ENCODE measurements around the gene NREP. TPM values are rescaled to one million over a fixed set of nuclear protein-coding genes. Genes with fewer than 3 reads are reported as not detected.

Gene NREP
- total RNA-seq, 1 experiment from 2014 or later, result 2.3 TPM

DNA sequence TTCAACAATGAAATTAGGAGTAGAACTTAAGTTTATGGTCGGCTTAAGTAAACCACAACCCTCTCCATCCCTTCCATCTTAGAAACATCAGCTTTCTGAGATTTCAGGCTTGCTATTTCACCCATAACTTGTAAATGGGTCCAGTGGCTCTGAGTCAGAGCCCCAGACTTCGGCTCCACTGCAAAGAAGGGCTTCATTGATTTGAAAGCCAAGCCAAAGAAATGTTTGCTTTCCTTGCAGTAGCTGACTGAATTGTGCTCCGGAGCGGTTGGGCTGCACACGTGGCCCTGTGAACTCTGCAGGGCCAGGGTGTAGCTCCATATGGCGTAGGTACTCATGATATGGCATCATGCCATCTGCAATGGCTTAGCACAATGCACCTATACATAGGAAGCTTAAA, 57.0 kb downstream of the NREP start:
- H3K9me3 Mint-ChIP-seq (ENCODE audit: unreplicated experiment), result no peaks in the 10 kb centered on the region
- POLR2A ChIA-PET, result no interaction called here
- H3K4me3 Mint-ChIP-seq (ENCODE audit: unreplicated experiment), result no peak overlapping the region
- TF ChIP-seq CTCF (IDR thresholded peaks at IDR 0.05; ENCODE audit: insufficient read depth in 1 of 2, low read depth in 1 of 2, low read length in 1 of 2, severe bottlenecking in 1 of 2, unreplicated experiment in 1 of 2), result no peak
- BruUV-seq (replicated peaks), result no TSS peak
- no peaks in the 10 kb centered on the region for H3K4me1 Mint-ChIP-seq (ENCODE audit: low read depth, unreplicated experiment)
- Histone ChIP-seq H3K4me1 (no peaks in the 10 kb centered on the region), H3K4me3 (ENCODE audit: low read depth, low read length) (no peak overlapping the region), H3K9me3 (no peaks in the 10 kb centered on the region), H3K27me3 (replicated peaks; ENCODE audit: control insufficient read depth, insufficient read depth, low read length) (no peaks in the 10 kb centered on the region), H3K36me3 (ENCODE audit: control insufficient read depth, insufficient read depth, low read length) (no peaks in the 10 kb centered on the region)
- CTCF ChIA-PET, result no interaction called here
- peaks cover 6% of the 10 kb centered on the region for H3K27me3 Mint-ChIP-seq (ENCODE audit: insufficient read depth, unreplicated experiment)
- no peak overlapping the region for H3K27ac Mint-ChIP-seq (ENCODE audit: unreplicated experiment)
- H3K36me3 Mint-ChIP-seq (ENCODE audit: insufficient read depth, unreplicated experiment), result no peaks in the 10 kb centered on the region
- no peak for DNase-seq
- intact Hi-C loops (cut with micrococcal nuclease; ENCODE audit: unreplicated experiment), result no loop called here

- Histone ChIP-seq H3K9me3 (no peaks in the 10 kb centered on the region), H3K4me1 (no peaks in the 10 kb centered on the region), H3K27me3 (replicated peaks; ENCODE audit: control insufficient read depth, insufficient read depth, low read length) (no peaks in the 10 kb centered on the region), H3K36me3 (ENCODE audit: control insufficient read depth, insufficient read depth, low read length) (no peaks in the 10 kb centered on the region), H3K4me3 (ENCODE audit: low read depth, low read length) (no peak overlapping the region)
- DNase-seq, result no peak
- H3K9me3 Mint-ChIP-seq (ENCODE audit: unreplicated experiment), result no peaks in the 10 kb centered on the region
- H3K36me3 Mint-ChIP-seq (ENCODE audit: insufficient read depth, unreplicated experiment), result no peaks in the 10 kb centered on the region
- no peak overlapping the region for H3K4me3 Mint-ChIP-seq (ENCODE audit: unreplicated experiment)
- H3K4me1 Mint-ChIP-seq (ENCODE audit: low read depth, unreplicated experiment), result no peaks in the 10 kb centered on the region
- intact Hi-C loops (cut with micrococcal nuclease; ENCODE audit: unreplicated experiment), result no loop called here
- POLR2A ChIA-PET, result no interaction called here
- no peak overlapping the region for H3K27ac Mint-ChIP-seq (ENCODE audit: unreplicated experiment)
- TF ChIP-seq CTCF (IDR thresholded peaks at IDR 0.05; ENCODE audit: insufficient read depth in 1 of 2, low read depth in 1 of 2, low read length in 1 of 2, severe bottlenecking in 1 of 2, unreplicated experiment in 1 of 2), result no peak
- H3K27me3 Mint-ChIP-seq (ENCODE audit: insufficient read depth, unreplicated experiment), result peaks cover 6% of the 10 kb centered on the region
- CTCF ChIA-PET, result no interaction called here
- BruUV-seq (replicated peaks), result no TSS peak
These were observed 57.7 kb downstream of the NREP start for GRCh38 chr5:111699324-111699723.

GRCh38 chr5:111697881-111698757, 58.9 kb downstream of the NREP start:
- TF ChIP-seq CTCF (IDR thresholded peaks at IDR 0.05; ENCODE audit: insufficient read depth in 1 of 2, low read depth in 1 of 2, low read length in 1 of 2, severe bottlenecking in 1 of 2, unreplicated experiment in 1 of 2), result peak; percentile 18 to 36
- H3K9me3 Mint-ChIP-seq (ENCODE audit: unreplicated experiment), result no peaks in the 10 kb centered on the region
- no peak overlapping the region for H3K4me3 Mint-ChIP-seq (ENCODE audit: unreplicated experiment)
- peaks cover 6% of the 10 kb centered on the region for H3K27me3 Mint-ChIP-seq (ENCODE audit: insufficient read depth, unreplicated experiment)
- no peaks in the 10 kb centered on the region for H3K4me1 Mint-ChIP-seq (ENCODE audit: low read depth, unreplicated experiment)
- no peaks in the 10 kb centered on the region for H3K9me3 ChIP-seq
- no TSS peak for BruUV-seq (replicated peaks)
- no peak overlapping the region for H3K27ac Mint-ChIP-seq (ENCODE audit: unreplicated experiment)
- ChIA-PET CTCF (no interaction called here), POLR2A (no interaction called here)
- H3K4me3 ChIP-seq (ENCODE audit: low read depth, low read length), result no peak overlapping the region
- no peaks in the 10 kb centered on the region for H3K36me3 Mint-ChIP-seq (ENCODE audit: insufficient read depth, unreplicated experiment)
- peak in 1 of 2 experiments; percentile 37 for DNase-seq
- H3K4me1 ChIP-seq, result no peaks in the 10 kb centered on the region
- no peaks in the 10 kb centered on the region for H3K27me3 ChIP-seq (replicated peaks; ENCODE audit: control insufficient read depth, insufficient read depth, low read length)
- intact Hi-C loops (cut with micrococcal nuclease; ENCODE audit: unreplicated experiment), result loop anchor here (1.0 kb wide), 1 partner anchor 148 kb away; no protein-coding TSS in a partner anchor
- H3K36me3 ChIP-seq (ENCODE audit: control insufficient read depth, insufficient read depth, low read length), result no peaks in the 10 kb centered on the region

All from Caco-2 (cell line).